NCI-H774 (cell line): ENCODE results near the gene SUSD4.

ENCODE experiments used
- DNase-seq: peaks from one replicate; lab custom pipeline; 2025; lab: John Stamatoyannopoulos, UW

The SUSD4 gene

GRCh38 chr1:223330466-223330865, 33.5 kb downstream of the SUSD4 start:
- no peak for DNase-seq

GRCh38 chr1:223329664-223330415, 34.1 kb downstream of the SUSD4 start:
- no peak for DNase-seq

- DNase-seq = no peak
These were observed 34.7 kb downstream of the SUSD4 start for GRCh38 chr1:223329252-223329651.

- no peak for DNase-seq
These were observed 35.4 kb downstream of the SUSD4 start for GRCh38 chr1:223328566-223328965.

- DNase-seq = no peak
These were observed 37.2 kb downstream of the SUSD4 start for GRCh38 chr1:223326776-223327175.

GRCh38 chr1:223323491-223324484, 40.2 kb downstream of the SUSD4 start:
- DNase-seq = no peak

- DNase-seq = no peak
These were observed 41.1 kb downstream of the SUSD4 start for GRCh38 chr1:223322868-223323267.

- DNase-seq = no peak
These were observed 43.0 kb downstream of the SUSD4 start for GRCh38 chr1:223320959-223321358.

- DNase-seq = no peak
These were observed 43.9 kb downstream of the SUSD4 start for GRCh38 chr1:223319905-223320580.

- DNase-seq = no peak
These were observed 44.6 kb downstream of the SUSD4 start for GRCh38 chr1:223319398-223319797.

- no peak for DNase-seq
These were observed 47.9 kb downstream of the SUSD4 start for GRCh38 chr1:223316082-223316481.

- no peak for DNase-seq
These were observed 48.3 kb downstream of the SUSD4 start for GRCh38 chr1:223315665-223316064.

GRCh38 chr1:223313415-223313754, 50.6 kb downstream of the SUSD4 start:
- no peak for DNase-seq

GRCh38 chr1:223312705-223313414, 51.1 kb downstream of the SUSD4 start:
- no peak for DNase-seq

GRCh38 chr1:223312273-223312672, 51.7 kb downstream of the SUSD4 start:
- no peak for DNase-seq

- no peak for DNase-seq
These were observed 52.1 kb downstream of the SUSD4 start for GRCh38 chr1:223311826-223312225.

- no peak for DNase-seq
These were observed 55.8 kb downstream of the SUSD4 start for GRCh38 chr1:223308136-223308535.

GRCh38 chr1:223307544-223307943, 56.4 kb downstream of the SUSD4 start:
- no peak for DNase-seq

- DNase-seq = no peak
These were observed 59.0 kb downstream of the SUSD4 start for GRCh38 chr1:223304931-223305330.

- DNase-seq = no peak
These were observed 62.6 kb downstream of the SUSD4 start for GRCh38 chr1:223301371-223301770.

- no peak for DNase-seq
These were observed 64.4 kb downstream of the SUSD4 start for GRCh38 chr1:223299553-223299952.

- DNase-seq = no peak
These were observed 65.3 kb downstream of the SUSD4 start for GRCh38 chr1:223298701-223299100.
